Heart left ventricle (tissue), 13 donors: ENCODE data around the gene XYLT1.

ENCODE experiments used
- POLR2A ChIP-seq, 2 donors: fragments of 450-650 bp; IDR thresholded peaks; one replicate each; pipeline ENCODE4 v1.6.1; 2017; ENCODE audit warnings: antibody characterized with exemption in 2 of 2, mild to moderate bottlenecking in 2 of 2, moderate library complexity in 2 of 2
- TF ChIP-seq, protein P1 (sequence below), 12 donors: fragments of 200-600 bp; sonication (generic) in 4 of 12; IDR thresholded peaks; one replicate each; pipeline versions ENCODE4 v1.5.0 to v1.8.0; 2018 to 2022; ENCODE audit warnings: antibody characterized with exemption in 12 of 12, mild to moderate bottlenecking in 5 of 12
- donor health status: ischemic (EF 13 %, LVEDD 7.1; RV severe dilation, severe dysfunction).
- donor health status: DM: no; HTN: yes; CAD: no.
- donor health status: DM: no; HTN: no; CAD: no.
- donor health status: ischemic (EF 25% LVEDD 6.9; RV normal size, moderate dysfunction).
- donor health status: ischemic (EF 25% LVEDD 5.7; RV mildly dilated, moderate dysfunction).
- donor health status: ischemic (EF 35%, LVEDD 5.7; RV mildly dilated, moderate dysfunction).
- donor health status: nonischemic (EF 11% LVEDD 7.7; RV severe dilation, severe dysfunction).
- donor health status: DM: yes; HTN: yes; CAD: no.
- donor health status: PGD.
- donor health status: ischemic (EF 29% LVEDD 5.4; RV normal size, mild dysfunction).
- donor health status: nonischemic (EF 23%, LVEDD 6.1; RV moderate dilation, normal function).

DNA sequence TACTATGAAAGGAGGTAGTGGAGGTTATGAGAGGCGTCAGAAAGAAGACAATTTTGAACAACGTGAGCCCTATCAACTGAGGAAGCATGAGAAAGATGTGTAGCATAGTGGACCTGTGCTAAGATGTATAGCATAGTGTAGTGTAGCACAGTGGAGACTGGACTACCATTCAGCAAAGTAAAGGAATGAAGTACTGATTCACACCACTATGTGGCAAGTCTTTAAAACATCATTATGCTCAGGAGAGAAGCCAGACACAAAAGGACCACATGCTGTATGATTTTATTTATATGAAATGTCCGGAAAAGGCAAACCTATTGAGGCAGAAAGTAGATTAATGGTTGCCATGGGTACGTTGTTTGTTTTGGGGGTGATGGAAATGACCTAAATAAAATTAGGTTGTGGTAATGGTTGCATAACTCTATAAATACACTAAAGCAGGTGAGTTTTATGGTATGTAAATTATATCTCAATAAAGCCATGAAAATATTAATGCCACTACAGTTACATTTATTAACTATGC lies 20.4 kb upstream of the XYLT1 start:
- TF ChIP-seq, protein P1, sequence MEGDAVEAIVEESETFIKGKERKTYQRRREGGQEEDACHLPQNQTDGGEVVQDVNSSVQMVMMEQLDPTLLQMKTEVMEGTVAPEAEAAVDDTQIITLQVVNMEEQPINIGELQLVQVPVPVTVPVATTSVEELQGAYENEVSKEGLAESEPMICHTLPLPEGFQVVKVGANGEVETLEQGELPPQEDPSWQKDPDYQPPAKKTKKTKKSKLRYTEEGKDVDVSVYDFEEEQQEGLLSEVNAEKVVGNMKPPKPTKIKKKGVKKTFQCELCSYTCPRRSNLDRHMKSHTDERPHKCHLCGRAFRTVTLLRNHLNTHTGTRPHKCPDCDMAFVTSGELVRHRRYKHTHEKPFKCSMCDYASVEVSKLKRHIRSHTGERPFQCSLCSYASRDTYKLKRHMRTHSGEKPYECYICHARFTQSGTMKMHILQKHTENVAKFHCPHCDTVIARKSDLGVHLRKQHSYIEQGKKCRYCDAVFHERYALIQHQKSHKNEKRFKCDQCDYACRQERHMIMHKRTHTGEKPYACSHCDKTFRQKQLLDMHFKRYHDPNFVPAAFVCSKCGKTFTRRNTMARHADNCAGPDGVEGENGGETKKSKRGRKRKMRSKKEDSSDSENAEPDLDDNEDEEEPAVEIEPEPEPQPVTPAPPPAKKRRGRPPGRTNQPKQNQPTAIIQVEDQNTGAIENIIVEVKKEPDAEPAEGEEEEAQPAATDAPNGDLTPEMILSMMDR (IDR thresholded peaks at IDR 0.05) = no peak
- TF ChIP-seq POLR2A (IDR thresholded peaks at IDR 0.05) = no peak
